Endodermal cell (in vitro differentiated cells): ENCODE data around the gene EIF4G3. TPM values are rescaled to one million over a fixed set of nuclear protein-coding genes. Genes with fewer than 3 reads are reported as not detected.

Experiments used
- DNase-seq: peaks from one replicate; pipeline ENCODE4 v3.0.0-alpha.2; 2017
- H3K27ac ChIP-seq: 2 replicates; pipeline ENCODE4 v1.5.1; 2013; ENCODE audit warnings: mild to moderate bottlenecking, low read depth, low read length, moderate library complexity
- H3K27me3 ChIP-seq: 2 replicates; pipeline ENCODE4 v1.6.1; 2013; ENCODE audit warnings: mild to moderate bottlenecking, low read length, moderate library complexity; ENCODE audit not compliant: insufficient read depth, control insufficient read depth, poor library complexity, severe bottlenecking
- H3K36me3 ChIP-seq: 2 replicates; pipeline ENCODE4 v1.7.0; 2013; ENCODE audit warnings: mild to moderate bottlenecking, low read length, moderate library complexity; ENCODE audit not compliant: control insufficient read depth, insufficient read depth
- H3K4me1 ChIP-seq: one replicate; pipeline ENCODE4 v1.7.0; 2013; ENCODE audit warnings: low read length; ENCODE audit not compliant: control insufficient read depth, insufficient read depth
- H3K4me3 ChIP-seq: 2 replicates; pipeline ENCODE4 v1.5.1; 2013; ENCODE audit warnings: mild to moderate bottlenecking, low read length, moderate library complexity
- H3K9ac ChIP-seq: 2 replicates; pipeline ENCODE4 v1.6.1; 2013; ENCODE audit warnings: mild to moderate bottlenecking, low read length, moderate library complexity; ENCODE audit not compliant: poor library complexity, severe bottlenecking; ENCODE audit errors: extremely low read depth
- H3K9me3 ChIP-seq: 2 replicates; pipeline ENCODE4 v1.6.1; 2013; ENCODE audit warnings: mild to moderate bottlenecking, low read length, moderate library complexity; ENCODE audit not compliant: control insufficient read depth
- H3K27ac Mint-ChIP-seq: 2 replicates; pipeline ENCODE4 v1.8.0; 2020; ENCODE audit warnings: mixed read lengths
- H3K27me3 Mint-ChIP-seq: 2 replicates; pipeline ENCODE4 v1.8.0; 2021; ENCODE audit warnings: mild to moderate bottlenecking, mixed read lengths; ENCODE audit not compliant: insufficient read depth
- H3K36me3 Mint-ChIP-seq: 2 replicates; pipeline ENCODE4 v1.8.0; 2020; ENCODE audit warnings: low read depth, mixed read lengths
- H3K4me1 Mint-ChIP-seq: 2 replicates; pipeline ENCODE4 v1.8.0; 2020; ENCODE audit warnings: mixed read lengths
- H3K4me3 Mint-ChIP-seq: 2 replicates; pipeline ENCODE4 v1.8.0; 2020; ENCODE audit warnings: mild to moderate bottlenecking, moderate library complexity, mixed read lengths
- H3K9me3 Mint-ChIP-seq: 2 replicates; pipeline ENCODE4 v1.8.0; 2020; ENCODE audit warnings: mild to moderate bottlenecking, mixed read lengths
- WGBS, 2 experiments: methylation state at CpG; one replicate each; pipeline versions ENCODE4 v1.1.5 to v1.1.7; 2013; ENCODE audit warnings: missing lambda C conversion rate in 2 of 2, mixed read lengths in 1 of 2; ENCODE audit not compliant: insufficient coverage in 1 of 2, insufficient read length in 1 of 2; 5-methylcytosine and 5-hydroxymethylcytosine counted together
- total RNA-seq, 2 donors: library from RNA; stranded (reverse); fragmentation: NEBNext Ultra II Directional in 1 of 2; extraction: Animal tissue kit (Norgen Biotek cat#: 25700) in 1 of 2; gene quantifications; 2 replicates in 1 of 2; 3 replicates in 1 of 2; pipeline ENCODE4 v1.2.1, GENCODE V29; 2021
- TF ChIP-seq, protein P1 (sequence below): fragments of 200-600 bp; sonication (generic); conservative IDR thresholded peaks from 2 replicates; pipeline ENCODE4 v1.5.0; 2021; ENCODE audit warnings: antibody characterized with exemption, mild to moderate bottlenecking

EIF4G3 gene
- total RNA-seq, 2 donors from 2014 or later = 101 to 103 TPM

DNA sequence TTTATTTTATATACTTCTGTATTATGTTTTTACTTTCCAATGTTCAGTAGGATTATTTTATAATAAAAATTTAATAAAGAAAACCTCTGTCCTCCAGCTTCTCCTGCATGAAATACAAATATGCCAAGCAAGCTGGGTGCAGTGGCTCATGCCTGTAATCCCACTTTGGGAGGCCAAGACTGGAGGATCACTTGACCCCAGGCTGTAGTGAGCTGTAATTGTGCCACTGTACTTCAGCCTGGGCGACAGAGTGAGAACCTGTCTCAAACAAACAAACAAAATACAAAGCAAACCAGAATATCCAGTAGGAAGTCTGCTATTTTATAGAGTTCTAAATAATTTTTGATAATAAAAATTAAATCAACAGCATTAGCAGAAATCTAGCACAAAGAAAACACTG is 168.8 kb downstream of the EIF4G3 start:
- TF ChIP-seq, protein P1, sequence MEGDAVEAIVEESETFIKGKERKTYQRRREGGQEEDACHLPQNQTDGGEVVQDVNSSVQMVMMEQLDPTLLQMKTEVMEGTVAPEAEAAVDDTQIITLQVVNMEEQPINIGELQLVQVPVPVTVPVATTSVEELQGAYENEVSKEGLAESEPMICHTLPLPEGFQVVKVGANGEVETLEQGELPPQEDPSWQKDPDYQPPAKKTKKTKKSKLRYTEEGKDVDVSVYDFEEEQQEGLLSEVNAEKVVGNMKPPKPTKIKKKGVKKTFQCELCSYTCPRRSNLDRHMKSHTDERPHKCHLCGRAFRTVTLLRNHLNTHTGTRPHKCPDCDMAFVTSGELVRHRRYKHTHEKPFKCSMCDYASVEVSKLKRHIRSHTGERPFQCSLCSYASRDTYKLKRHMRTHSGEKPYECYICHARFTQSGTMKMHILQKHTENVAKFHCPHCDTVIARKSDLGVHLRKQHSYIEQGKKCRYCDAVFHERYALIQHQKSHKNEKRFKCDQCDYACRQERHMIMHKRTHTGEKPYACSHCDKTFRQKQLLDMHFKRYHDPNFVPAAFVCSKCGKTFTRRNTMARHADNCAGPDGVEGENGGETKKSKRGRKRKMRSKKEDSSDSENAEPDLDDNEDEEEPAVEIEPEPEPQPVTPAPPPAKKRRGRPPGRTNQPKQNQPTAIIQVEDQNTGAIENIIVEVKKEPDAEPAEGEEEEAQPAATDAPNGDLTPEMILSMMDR = no peak
- H3K4me1 Mint-ChIP-seq = peaks cover 3% of the 10 kb centered on the region
- H3K9me3 ChIP-seq = no peaks in the 10 kb centered on the region

DNA sequence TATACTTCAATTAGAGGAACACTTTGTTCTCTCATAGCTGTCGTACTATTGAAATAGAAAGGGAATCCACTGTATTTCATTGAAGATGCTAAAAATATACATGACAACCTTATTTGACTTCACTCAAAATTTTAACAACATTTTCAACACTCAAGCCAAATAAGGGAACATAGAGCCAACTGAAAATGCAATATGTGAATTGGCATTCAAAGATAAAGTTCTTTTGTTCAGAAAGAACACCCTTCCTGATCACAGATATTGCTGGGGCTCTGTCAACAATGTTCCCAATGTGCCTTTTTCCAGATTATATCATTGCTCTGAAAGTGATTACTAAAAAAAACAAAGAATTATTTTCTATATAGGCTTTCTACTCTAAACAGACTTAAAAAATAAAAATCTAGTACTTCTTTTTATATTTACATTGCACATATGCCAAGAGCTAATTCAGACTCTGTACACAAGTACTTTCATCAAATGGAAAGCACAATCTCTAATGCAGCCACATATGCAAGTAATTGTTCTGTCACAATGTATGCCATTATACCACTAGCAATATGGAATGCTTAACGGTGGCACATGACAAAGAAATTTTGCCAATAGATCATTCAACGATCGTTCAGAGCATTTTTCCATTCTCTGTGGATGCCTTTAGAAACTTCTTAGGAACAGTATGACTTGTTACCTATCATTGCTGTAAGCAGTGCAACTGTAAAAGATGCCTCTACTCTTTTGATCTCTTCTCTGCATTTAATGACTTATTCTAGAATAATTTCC is 171.0 kb downstream of the EIF4G3 start:
- TF ChIP-seq, protein P1 = no peak
- Mint-ChIP-seq H3K36me3 (peaks cover 2% of the 10 kb centered on the region), H3K27ac (no peak overlapping the region), H3K4me3 (no peak overlapping the region), H3K4me1 (peaks cover 3% of the 10 kb centered on the region), H3K27me3 (no peaks in the 10 kb centered on the region), H3K9me3 (no peaks in the 10 kb centered on the region)
- H3K4me3 ChIP-seq = no peak overlapping the region
- no peaks in the 10 kb centered on the region for H3K4me1 ChIP-seq
- no peaks in the 10 kb centered on the region for H3K27me3 ChIP-seq
- no peak overlapping the region for H3K27ac ChIP-seq
- WGBS, 2 experiments = 87 to 91% methylated on average over 4 of the region's 4 CpGs
- no peak overlapping the region for H3K9ac ChIP-seq
- peaks cover 12% of the 10 kb centered on the region for H3K36me3 ChIP-seq
- no peaks in the 10 kb centered on the region for H3K9me3 ChIP-seq
- no peak for DNase-seq

More for the DNA sequence above, 168.8 kb downstream of the EIF4G3 start:
- WGBS, 2 experiments = no CpG with 5 or more reads among the region's 1 CpG
- no peak overlapping the region for H3K4me3 ChIP-seq
- H3K4me1 ChIP-seq = no peaks in the 10 kb centered on the region
- H3K9ac ChIP-seq = no peak overlapping the region
- H3K27me3 ChIP-seq = no peaks in the 10 kb centered on the region
- no peak overlapping the region for H3K27ac Mint-ChIP-seq
- no peaks in the 10 kb centered on the region for H3K9me3 Mint-ChIP-seq
- H3K27me3 Mint-ChIP-seq = no peaks in the 10 kb centered on the region
- H3K27ac ChIP-seq = no peak overlapping the region
- H3K4me3 Mint-ChIP-seq = no peak overlapping the region
- H3K36me3 ChIP-seq = no peaks in the 10 kb centered on the region
- no peaks in the 10 kb centered on the region for H3K36me3 Mint-ChIP-seq
- no peak for DNase-seq

DNA sequence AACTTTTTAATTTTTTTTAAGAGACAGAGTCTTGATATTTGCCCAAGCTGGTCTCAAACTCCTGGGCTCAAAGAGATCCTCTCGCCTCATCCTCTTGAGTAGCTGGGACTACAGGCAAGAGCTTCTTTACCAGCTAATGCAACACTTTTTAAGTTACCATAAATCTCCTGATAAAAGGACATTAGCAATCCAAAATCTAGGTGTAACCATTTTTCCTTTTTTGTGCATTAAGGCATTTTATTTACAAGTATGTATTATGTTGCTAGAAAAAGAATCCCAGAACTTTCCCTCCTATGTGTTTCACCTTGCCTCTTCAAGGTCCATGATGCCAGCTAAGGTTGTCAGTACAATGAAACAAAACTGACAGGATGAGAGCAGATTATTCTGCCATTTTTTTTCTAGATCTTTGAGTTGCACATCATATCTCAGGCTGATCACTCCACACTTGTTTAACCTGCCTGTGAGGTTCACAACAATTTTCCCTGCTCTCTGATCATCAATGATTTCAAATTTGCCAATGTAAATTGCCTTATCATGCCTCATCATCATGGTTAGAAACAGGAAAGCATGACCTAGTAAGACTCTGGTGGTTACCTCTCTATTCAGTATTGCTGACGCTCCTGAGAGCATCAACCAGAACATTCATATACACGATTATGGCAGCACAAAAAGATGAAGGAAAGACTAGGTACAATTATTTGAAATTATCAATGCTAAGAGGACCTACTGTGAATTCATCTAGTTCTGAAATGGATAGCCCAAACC is 173.2 kb downstream of the EIF4G3 start:
- peaks cover 2% of the 10 kb centered on the region for H3K36me3 Mint-ChIP-seq
- H3K9me3 ChIP-seq = no peaks in the 10 kb centered on the region

More for the DNA sequence above, 173.2 kb downstream of the EIF4G3 start:
- 82% methylated on average over 3 of the region's 3 CpGs; no CpG with 5 or more reads in 1 of the 2 experiments for WGBS, 2 experiments
- TF ChIP-seq, protein P1 = no peak
- H3K27ac Mint-ChIP-seq = peak overlapping the region; percentile 52
- Histone ChIP-seq H3K4me1 (no peaks in the 10 kb centered on the region), H3K36me3 (peaks cover 17% of the 10 kb centered on the region), H3K27ac (no peak overlapping the region), H3K9ac (no peak overlapping the region), H3K27me3 (no peaks in the 10 kb centered on the region), H3K4me3 (no peak overlapping the region)
- no peaks in the 10 kb centered on the region for H3K9me3 Mint-ChIP-seq
- no peak for DNase-seq
- H3K27me3 Mint-ChIP-seq = no peaks in the 10 kb centered on the region
- H3K4me1 Mint-ChIP-seq = peaks cover 6% of the 10 kb centered on the region
- no peak overlapping the region for H3K4me3 Mint-ChIP-seq
